Activated B cell treated with CpG ODN at 0.5 μM for 24 hours (primary cell): Measurements from ENCODE around the gene SLC15A5. TPM values are rescaled to one million over a fixed set of nuclear protein-coding genes. Genes with fewer than 3 reads are reported as not detected.

Experiments
- ATAC-seq: fragments of 200-7000 bp; cut with Tn5 transposase; one replicate; pipeline ENCODE4 v1.10.0; 2021; ENCODE audit warnings: low read depth, mild to moderate bottlenecking, moderate library complexity
- CTCF ChIA-PET: fragments of 350-600 bp; sonication (Branson Sonifier 250); formaldehyde crosslinking; loops from one replicate; lab custom pipeline; 2021; ENCODE audit warnings: antibody characterized with exemption; lab: Charles Lee
- POLR2A ChIA-PET: fragments of 350-600 bp; sonication (Branson Sonifier 250); formaldehyde crosslinking; loops from one replicate; lab custom pipeline; 2021; ENCODE audit warnings: antibody characterized with exemption; lab: Charles Lee
- DNase-seq: peaks from one replicate; pipeline ENCODE4 v3.0.0; 2022
- H3K27ac Mint-ChIP-seq: one replicate; pipeline ENCODE4 v1.8.0; 2020; ENCODE audit warnings: mixed read lengths
- H3K27me3 Mint-ChIP-seq: one replicate; pipeline ENCODE4 v1.8.0; 2021; ENCODE audit warnings: mixed read lengths
- H3K36me3 Mint-ChIP-seq: one replicate; pipeline ENCODE4 v1.8.0; 2021; ENCODE audit warnings: low read depth, mixed read lengths
- H3K4me1 Mint-ChIP-seq: one replicate; pipeline ENCODE4 v1.8.0; 2021; ENCODE audit warnings: mixed read lengths
- H3K4me3 Mint-ChIP-seq: one replicate; pipeline ENCODE4 v1.8.0; 2020; ENCODE audit warnings: mild to moderate bottlenecking, mixed read lengths
- H3K9me3 Mint-ChIP-seq: one replicate; pipeline ENCODE4 v1.8.0; 2020; ENCODE audit warnings: mixed read lengths
- intact Hi-C: fragments of 100-400 bp; cut with micrococcal nuclease; formaldehyde crosslinking; loops from one replicate; pipeline ENCODE4 v1.15.1; 2024
- total RNA-seq: library from RNA; stranded (reverse); gene quantifications from 2 replicates; pipeline ENCODE4 v1.2.3, GENCODE V29; 2022
- TF ChIP-seq, protein P1 (sequence below): fragments of 200-600 bp; IDR thresholded peaks from one replicate; pipeline ENCODE4 v1.8.0; 2022; ENCODE audit warnings: antibody characterized with exemption, mild to moderate bottlenecking

The SLC15A5 gene
- total RNA-seq, 1 donor from 2014 or later, result not detected

DNA sequence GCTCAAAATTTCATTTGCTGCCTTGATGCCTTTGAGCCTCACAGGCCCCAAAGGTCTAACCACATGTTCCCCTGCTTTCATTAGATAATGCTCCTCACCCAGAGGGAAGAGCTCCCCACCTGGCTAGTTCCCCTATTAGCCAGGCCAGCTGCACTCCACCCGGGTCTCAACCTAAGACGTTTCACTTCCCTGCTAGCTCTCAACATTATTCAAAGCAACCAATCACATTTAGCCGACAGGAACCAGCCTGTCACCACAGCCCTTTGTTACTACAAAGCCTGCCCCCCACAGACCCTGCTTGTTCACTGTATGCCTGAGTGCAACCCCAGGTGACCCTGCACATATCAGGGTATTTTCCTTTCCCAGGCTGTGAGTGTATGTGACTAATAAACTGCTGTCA, 78.6 kb downstream of the SLC15A5 start:
- CTCF ChIA-PET, result no interaction called here
- ATAC-seq (peak; percentile 77), DNase-seq (no peak)
- POLR2A ChIA-PET, result no interaction called here
- peaks cover 5% of the 10 kb centered on the region for H3K4me1 Mint-ChIP-seq
- TF ChIP-seq, protein P1, sequence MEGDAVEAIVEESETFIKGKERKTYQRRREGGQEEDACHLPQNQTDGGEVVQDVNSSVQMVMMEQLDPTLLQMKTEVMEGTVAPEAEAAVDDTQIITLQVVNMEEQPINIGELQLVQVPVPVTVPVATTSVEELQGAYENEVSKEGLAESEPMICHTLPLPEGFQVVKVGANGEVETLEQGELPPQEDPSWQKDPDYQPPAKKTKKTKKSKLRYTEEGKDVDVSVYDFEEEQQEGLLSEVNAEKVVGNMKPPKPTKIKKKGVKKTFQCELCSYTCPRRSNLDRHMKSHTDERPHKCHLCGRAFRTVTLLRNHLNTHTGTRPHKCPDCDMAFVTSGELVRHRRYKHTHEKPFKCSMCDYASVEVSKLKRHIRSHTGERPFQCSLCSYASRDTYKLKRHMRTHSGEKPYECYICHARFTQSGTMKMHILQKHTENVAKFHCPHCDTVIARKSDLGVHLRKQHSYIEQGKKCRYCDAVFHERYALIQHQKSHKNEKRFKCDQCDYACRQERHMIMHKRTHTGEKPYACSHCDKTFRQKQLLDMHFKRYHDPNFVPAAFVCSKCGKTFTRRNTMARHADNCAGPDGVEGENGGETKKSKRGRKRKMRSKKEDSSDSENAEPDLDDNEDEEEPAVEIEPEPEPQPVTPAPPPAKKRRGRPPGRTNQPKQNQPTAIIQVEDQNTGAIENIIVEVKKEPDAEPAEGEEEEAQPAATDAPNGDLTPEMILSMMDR, result no peak
- peaks cover 8% of the 10 kb centered on the region for H3K9me3 Mint-ChIP-seq
- intact Hi-C loops, result no loop called here
- H3K27me3 Mint-ChIP-seq, result no peaks in the 10 kb centered on the region
- H3K27ac Mint-ChIP-seq, result no peak overlapping the region
- H3K4me3 Mint-ChIP-seq, result no peak overlapping the region
- no peaks in the 10 kb centered on the region for H3K36me3 Mint-ChIP-seq

DNA sequence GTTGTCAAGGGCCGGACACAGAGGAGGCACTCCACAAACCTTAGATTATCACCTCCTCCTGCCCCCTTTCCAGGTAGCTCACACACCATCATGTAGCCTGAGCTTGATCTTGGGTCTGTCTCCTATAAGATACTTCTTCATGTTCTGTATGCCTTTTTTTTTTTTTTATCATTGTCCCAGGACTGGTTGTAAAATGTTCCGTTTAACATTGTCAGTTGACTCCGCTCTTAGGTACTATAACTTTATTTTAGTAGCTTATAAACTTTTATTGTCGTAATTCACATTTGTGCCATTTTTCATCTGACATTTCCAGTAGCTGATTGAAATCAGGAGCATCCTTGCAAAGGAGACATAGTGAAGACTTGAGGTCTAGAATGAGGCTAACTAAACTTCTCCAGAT, 79.9 kb downstream of the SLC15A5 start:
- Mint-ChIP-seq H3K27me3 (no peaks in the 10 kb centered on the region), H3K27ac (no peak overlapping the region), H3K4me3 (no peak overlapping the region), H3K4me1 (peaks cover 5% of the 10 kb centered on the region), H3K36me3 (no peaks in the 10 kb centered on the region), H3K9me3 (peaks cover 8% of the 10 kb centered on the region)
- POLR2A ChIA-PET, result no interaction called here
- intact Hi-C loops, result no loop called here
- DNase-seq (no peak), ATAC-seq (no peak)
- CTCF ChIA-PET, result no interaction called here
- TF ChIP-seq, protein P1, result no peak

DNA sequence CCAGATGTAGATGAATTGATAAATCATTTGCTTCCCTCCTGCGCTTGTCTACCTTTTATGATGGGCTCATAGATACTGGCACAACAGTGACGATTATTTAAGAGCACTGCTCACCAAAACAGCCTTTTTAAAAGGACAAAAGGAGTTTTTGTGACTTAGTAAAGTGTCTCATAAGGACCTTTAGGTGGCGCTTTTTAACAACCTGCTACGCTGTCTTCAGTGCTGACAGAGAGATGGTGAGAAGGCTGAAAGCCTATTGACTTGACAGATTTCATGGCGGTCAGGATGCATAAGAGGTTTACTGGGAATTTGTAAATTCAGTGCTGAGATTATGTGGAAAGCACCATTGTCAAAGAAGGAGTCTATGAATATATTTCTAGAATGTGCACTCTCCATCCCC, 87.6 kb downstream of the SLC15A5 start:
- Mint-ChIP-seq H3K4me3 (no peak overlapping the region), H3K4me1 (no peaks in the 10 kb centered on the region), H3K9me3 (no peaks in the 10 kb centered on the region), H3K27ac (no peak overlapping the region), H3K27me3 (no peaks in the 10 kb centered on the region), H3K36me3 (no peaks in the 10 kb centered on the region)
- no peak for ATAC-seq
- intact Hi-C loops, result no loop called here
- ChIA-PET POLR2A (no interaction called here), CTCF (no interaction called here)
- TF ChIP-seq, protein P1, result no peak
- DNase-seq, result no peak

DNA sequence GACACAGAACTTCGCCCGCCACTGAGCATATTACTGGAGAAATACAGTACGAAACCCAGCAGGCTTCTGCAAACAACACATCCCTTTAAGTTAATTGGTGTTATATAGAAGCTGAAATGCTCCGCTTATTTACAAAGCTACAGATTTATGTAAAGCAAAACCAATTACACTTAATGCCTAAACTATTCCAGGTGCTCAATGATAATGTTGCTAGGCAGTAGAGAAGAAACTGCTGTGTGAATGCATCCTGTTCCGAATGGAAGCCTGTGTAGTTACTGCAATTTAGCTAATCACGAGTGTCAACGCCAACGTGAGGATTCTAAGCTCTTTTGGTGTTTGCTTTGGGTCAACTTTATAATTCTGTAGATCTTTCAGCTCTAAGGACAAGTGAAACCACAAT, 89.8 kb downstream of the SLC15A5 start:
- no peaks in the 10 kb centered on the region for H3K9me3 Mint-ChIP-seq
- TF ChIP-seq, protein P1, result no peak
- CTCF ChIA-PET, result no interaction called here
- DNase-seq (no peak), ATAC-seq (no peak)
- no peaks in the 10 kb centered on the region for H3K36me3 Mint-ChIP-seq
- no peaks in the 10 kb centered on the region for H3K27me3 Mint-ChIP-seq
- H3K4me1 Mint-ChIP-seq, result no peaks in the 10 kb centered on the region
- intact Hi-C loops, result no loop called here
- no peak overlapping the region for H3K4me3 Mint-ChIP-seq
- H3K27ac Mint-ChIP-seq, result no peak overlapping the region
- POLR2A ChIA-PET, result no interaction called here

DNA sequence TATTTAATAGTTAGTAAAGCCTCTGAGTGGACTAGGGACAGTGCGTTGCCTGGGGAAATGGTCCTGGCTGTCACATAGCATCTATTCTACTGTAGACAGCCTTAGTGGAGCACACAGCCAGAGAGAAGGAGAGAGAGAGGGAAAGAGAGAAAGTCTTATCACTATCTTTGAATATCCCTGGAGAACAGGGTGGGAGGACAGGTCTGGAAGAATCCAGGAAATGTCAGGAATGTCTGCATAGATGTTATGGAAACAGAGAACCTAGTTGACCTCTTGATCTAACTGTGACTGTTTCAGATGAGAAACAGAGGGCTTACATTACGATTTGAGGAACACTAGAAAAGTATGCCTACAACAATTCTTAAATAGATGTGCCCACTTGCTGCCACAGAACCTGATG, 92.8 kb downstream of the SLC15A5 start:
- Mint-ChIP-seq H3K4me3 (no peak overlapping the region), H3K36me3 (no peaks in the 10 kb centered on the region), H3K27me3 (no peaks in the 10 kb centered on the region), H3K9me3 (no peaks in the 10 kb centered on the region), H3K4me1 (no peaks in the 10 kb centered on the region), H3K27ac (no peak overlapping the region)
- POLR2A ChIA-PET, result no interaction called here
- DNase-seq (no peak), ATAC-seq (no peak)
- TF ChIP-seq, protein P1, result no peak
- CTCF ChIA-PET, result no interaction called here
- intact Hi-C loops, result no loop called here
